Loucy (cell line): ENCODE measurements around the gene AHDC1.
A peak's percentile ranks its signal among the peaks of the same experiment; 100 is the strongest.

ENCODE experiments used
- H2AFZ ChIP-seq: fragments of 200-600 bp; sonication (generic); 2 replicates; pipeline ENCODE4 v1.6.0; 2016; ENCODE audit warnings: antibody characterized with exemption, mild to moderate bottlenecking, low read length, moderate library complexity
- H3F3A ChIP-seq: fragments of 200-600 bp; 2 replicates; pipeline ENCODE4 v1.6.0; 2016; ENCODE audit warnings: antibody characterized with exemption, low read depth, mild to moderate bottlenecking
- H3K27me3 ChIP-seq: fragments of 200-600 bp; sonication (generic); 2 replicates; pipeline ENCODE4 v1.6.1; 2014; ENCODE audit warnings: low read length, mild to moderate bottlenecking; ENCODE audit not compliant: insufficient read depth, poor library complexity, severe bottlenecking
- H3K36me3 ChIP-seq: fragments of 200-600 bp; sonication (generic); 2 replicates; pipeline ENCODE4 v1.6.1; 2016; ENCODE audit warnings: low read length; ENCODE audit not compliant: insufficient read depth
- H3K4me1 ChIP-seq: fragments of 200-600 bp; sonication (generic); 2 replicates; pipeline ENCODE4 v1.5.1; 2014; ENCODE audit warnings: low read length, mild to moderate bottlenecking; ENCODE audit not compliant: insufficient read depth, poor library complexity, severe bottlenecking
- H3K4me2 ChIP-seq: fragments of 200-600 bp; sonication (generic); 2 replicates; pipeline ENCODE4 v1.6.0; 2014; ENCODE audit warnings: antibody characterized with exemption, low read length, low read depth, mild to moderate bottlenecking; ENCODE audit not compliant: poor library complexity, severe bottlenecking
- H3K4me3 ChIP-seq: fragments of 200-600 bp; sonication (generic); 2 replicates; pipeline ENCODE4 v1.5.1; 2014; ENCODE audit warnings: low read length, mild to moderate bottlenecking, mixed read lengths; ENCODE audit not compliant: poor library complexity, severe bottlenecking
- H3K79me2 ChIP-seq: fragments of 200-600 bp; sonication (generic); 2 replicates; pipeline ENCODE4 v1.6.1; 2014; ENCODE audit warnings: low read length; ENCODE audit not compliant: insufficient read depth
- H3K9ac ChIP-seq: fragments of 200-600 bp; sonication (generic); 2 replicates; pipeline ENCODE4 v1.6.0; 2014; ENCODE audit warnings: mild to moderate bottlenecking, low read depth, low read length, moderate library complexity; ENCODE audit not compliant: poor library complexity, severe bottlenecking
- H3K9me2 ChIP-seq: fragments of 200-600 bp; sonication (generic); replicated peaks from 2 replicates; pipeline ENCODE4 v1.6.1; 2016; ENCODE audit warnings: low read depth, low read length, mixed read lengths
- H3K9me3 ChIP-seq: fragments of 200-600 bp; sonication (generic); 2 replicates; pipeline ENCODE4 v1.6.1; 2014; ENCODE audit warnings: mild to moderate bottlenecking, antibody characterized with exemption, low read length, low read depth; ENCODE audit not compliant: insufficient read depth
- H4K20me1 ChIP-seq: fragments of 200-600 bp; sonication (generic); 2 replicates; pipeline ENCODE4 v1.6.0; 2014; ENCODE audit warnings: antibody characterized with exemption, low read length, mild to moderate bottlenecking; ENCODE audit not compliant: insufficient read depth, poor library complexity, severe bottlenecking
- EZH2phosphoT487 ChIP-seq: fragments of 200-600 bp; IDR thresholded peaks from 2 replicates; pipeline ENCODE4 v1.6.1; 2018; ENCODE audit warnings: antibody characterized with exemption, mild to moderate bottlenecking, moderate library complexity, borderline replicate concordance
- TF ChIP-seq, protein P1 (sequence below): fragments of 200-600 bp; sonication (generic); conservative IDR thresholded peaks from 2 replicates; pipeline ENCODE4 v1.5.1; 2014; ENCODE audit warnings: mild to moderate bottlenecking, antibody characterized with exemption, low read length

The AHDC1 gene

GRCh38 chr1:27618341-27619082 is 14.6 kb upstream of the AHDC1 start:
- no peaks in the 10 kb centered on the region for H3K36me3 ChIP-seq
- H3K79me2 ChIP-seq, result no peaks in the 10 kb centered on the region
- no peaks in the 10 kb centered on the region for H3K9me3 ChIP-seq
- peaks cover 7% of the 10 kb centered on the region; the same call in 1 of the 2 replicates for H3F3A ChIP-seq
- H3K9ac ChIP-seq, result peak overlapping the region; percentile 75
- H3K4me1 ChIP-seq, result peaks cover 43% of the 10 kb centered on the region
- no peaks in the 10 kb centered on the region for H3K9me2 ChIP-seq
- H2AFZ ChIP-seq, result peak overlapping the region; percentile 26; the same call in 1 of the 2 replicates
- H3K4me3 ChIP-seq, result peak overlapping the region; percentile 44
- no peaks in the 10 kb centered on the region for H3K27me3 ChIP-seq
- no peak for TF ChIP-seq EZH2phosphoT487
- TF ChIP-seq, protein P1, sequence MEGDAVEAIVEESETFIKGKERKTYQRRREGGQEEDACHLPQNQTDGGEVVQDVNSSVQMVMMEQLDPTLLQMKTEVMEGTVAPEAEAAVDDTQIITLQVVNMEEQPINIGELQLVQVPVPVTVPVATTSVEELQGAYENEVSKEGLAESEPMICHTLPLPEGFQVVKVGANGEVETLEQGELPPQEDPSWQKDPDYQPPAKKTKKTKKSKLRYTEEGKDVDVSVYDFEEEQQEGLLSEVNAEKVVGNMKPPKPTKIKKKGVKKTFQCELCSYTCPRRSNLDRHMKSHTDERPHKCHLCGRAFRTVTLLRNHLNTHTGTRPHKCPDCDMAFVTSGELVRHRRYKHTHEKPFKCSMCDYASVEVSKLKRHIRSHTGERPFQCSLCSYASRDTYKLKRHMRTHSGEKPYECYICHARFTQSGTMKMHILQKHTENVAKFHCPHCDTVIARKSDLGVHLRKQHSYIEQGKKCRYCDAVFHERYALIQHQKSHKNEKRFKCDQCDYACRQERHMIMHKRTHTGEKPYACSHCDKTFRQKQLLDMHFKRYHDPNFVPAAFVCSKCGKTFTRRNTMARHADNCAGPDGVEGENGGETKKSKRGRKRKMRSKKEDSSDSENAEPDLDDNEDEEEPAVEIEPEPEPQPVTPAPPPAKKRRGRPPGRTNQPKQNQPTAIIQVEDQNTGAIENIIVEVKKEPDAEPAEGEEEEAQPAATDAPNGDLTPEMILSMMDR, result no peak
- H3K4me2 ChIP-seq, result peak overlapping the region; percentile 68
- no peaks in the 10 kb centered on the region for H4K20me1 ChIP-seq

DNA sequence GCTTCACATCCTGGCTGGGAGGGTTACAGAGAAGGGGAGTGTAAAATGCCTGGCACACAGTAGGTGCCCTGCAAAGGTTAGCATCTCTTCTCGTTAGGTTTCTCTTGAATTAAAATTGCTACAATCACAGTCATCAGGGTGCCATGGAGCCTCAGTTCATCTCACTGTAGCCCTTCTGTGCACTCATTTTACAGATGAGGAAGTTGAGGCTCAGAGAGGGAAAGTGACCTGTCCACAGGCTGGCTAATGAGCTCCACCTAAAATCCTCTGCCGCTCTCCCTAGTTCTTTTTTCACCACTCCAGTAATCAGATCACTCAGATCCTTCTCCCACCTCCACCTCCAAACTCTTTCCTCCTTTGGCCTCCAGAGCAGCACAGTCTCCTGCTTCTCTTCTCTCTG is 13.5 kb upstream of the AHDC1 start:
- H3K9ac ChIP-seq, result peak overlapping the region; percentile 75
- no peaks in the 10 kb centered on the region for H3K36me3 ChIP-seq
- H2AFZ ChIP-seq, result no peak overlapping the region
- no peaks in the 10 kb centered on the region for H4K20me1 ChIP-seq
- no peaks in the 10 kb centered on the region for H3K27me3 ChIP-seq
- H3K79me2 ChIP-seq, result no peaks in the 10 kb centered on the region
- H3K4me3 ChIP-seq, result peak overlapping the region; percentile 44
- no peaks in the 10 kb centered on the region for H3K9me2 ChIP-seq
- TF ChIP-seq EZH2phosphoT487, result no peak
- TF ChIP-seq, protein P1, result no peak
- peaks cover 34% of the 10 kb centered on the region for H3K4me1 ChIP-seq
- peaks cover 7% of the 10 kb centered on the region; the same call in 1 of the 2 replicates for H3F3A ChIP-seq
- no peaks in the 10 kb centered on the region for H3K9me3 ChIP-seq
- H3K4me2 ChIP-seq, result peak overlapping the region; percentile 68

DNA sequence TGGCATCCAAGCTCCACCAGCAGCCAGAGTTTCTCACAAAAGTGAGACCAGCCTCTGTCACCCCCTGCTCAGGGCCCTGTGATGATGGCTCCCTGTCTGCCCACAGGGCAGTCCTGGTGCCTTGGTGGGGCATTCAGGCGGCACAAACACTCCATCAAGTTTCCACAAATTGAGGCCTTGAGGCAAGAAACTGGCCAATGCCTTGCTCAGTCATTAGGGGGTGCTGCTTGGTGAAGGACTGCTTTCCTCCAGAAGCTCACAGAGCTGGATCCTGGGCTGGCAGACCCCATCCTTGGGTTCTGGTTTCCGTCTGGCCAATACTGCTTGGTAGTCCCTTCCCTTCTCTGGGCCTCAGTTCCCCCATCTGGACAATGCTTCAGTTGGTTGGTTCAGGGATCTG is 12.5 kb upstream of the AHDC1 start:
- no peaks in the 10 kb centered on the region for H4K20me1 ChIP-seq
- no peak overlapping the region for H2AFZ ChIP-seq
- no peaks in the 10 kb centered on the region for H3K27me3 ChIP-seq
- peaks cover 34% of the 10 kb centered on the region for H3K4me1 ChIP-seq
- peak overlapping the region; percentile 75 for H3K9ac ChIP-seq
- H3K79me2 ChIP-seq, result no peaks in the 10 kb centered on the region
- no peak overlapping the region for H3K4me3 ChIP-seq
- no peak overlapping the region for H3K4me2 ChIP-seq
- no peaks in the 10 kb centered on the region for H3K9me3 ChIP-seq
- H3K9me2 ChIP-seq, result no peaks in the 10 kb centered on the region
- H3F3A ChIP-seq, result peaks cover 7% of the 10 kb centered on the region; the same call in 1 of the 2 replicates
- H3K36me3 ChIP-seq, result no peaks in the 10 kb centered on the region
- TF ChIP-seq, protein P1, result peak; percentile 75
- no peak for TF ChIP-seq EZH2phosphoT487
